22Rv1 (cell line): ENCODE data around the gene PRSS2.

Source experiments
- ZFX ChIP-seq: fragments of 450-650 bp; IDR thresholded peaks from 2 replicates; pipeline ENCODE4 v1.6.1; 2017; ENCODE audit warnings: antibody characterized with exemption, borderline replicate concordance
- TF ChIP-seq, protein P1 (sequence below): fragments of 450-650 bp; IDR thresholded peaks from 2 replicates; pipeline ENCODE4 v1.5.1; 2017; ENCODE audit warnings: mild to moderate bottlenecking

DNA sequence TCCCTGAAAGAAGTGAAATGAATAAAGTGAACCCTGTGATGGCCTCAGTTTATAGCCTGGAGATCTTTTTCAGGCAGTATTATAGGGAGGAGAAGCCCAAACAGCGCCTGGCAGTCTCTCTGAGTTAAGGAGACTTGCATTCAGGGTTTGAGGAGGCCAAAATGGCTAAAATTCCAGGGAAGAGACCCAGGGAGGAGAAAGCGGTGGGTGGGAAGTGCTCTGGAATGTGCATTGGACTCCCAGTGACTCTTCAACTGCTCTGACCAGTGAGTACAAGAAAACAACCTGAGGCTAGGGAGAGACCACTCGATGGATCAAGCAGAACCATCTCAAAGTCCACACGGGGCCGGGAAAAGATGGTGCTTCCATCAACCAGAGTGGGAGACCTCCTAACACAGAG is 48.8 kb downstream of the PRSS2 start:
- TF ChIP-seq, protein P1, sequence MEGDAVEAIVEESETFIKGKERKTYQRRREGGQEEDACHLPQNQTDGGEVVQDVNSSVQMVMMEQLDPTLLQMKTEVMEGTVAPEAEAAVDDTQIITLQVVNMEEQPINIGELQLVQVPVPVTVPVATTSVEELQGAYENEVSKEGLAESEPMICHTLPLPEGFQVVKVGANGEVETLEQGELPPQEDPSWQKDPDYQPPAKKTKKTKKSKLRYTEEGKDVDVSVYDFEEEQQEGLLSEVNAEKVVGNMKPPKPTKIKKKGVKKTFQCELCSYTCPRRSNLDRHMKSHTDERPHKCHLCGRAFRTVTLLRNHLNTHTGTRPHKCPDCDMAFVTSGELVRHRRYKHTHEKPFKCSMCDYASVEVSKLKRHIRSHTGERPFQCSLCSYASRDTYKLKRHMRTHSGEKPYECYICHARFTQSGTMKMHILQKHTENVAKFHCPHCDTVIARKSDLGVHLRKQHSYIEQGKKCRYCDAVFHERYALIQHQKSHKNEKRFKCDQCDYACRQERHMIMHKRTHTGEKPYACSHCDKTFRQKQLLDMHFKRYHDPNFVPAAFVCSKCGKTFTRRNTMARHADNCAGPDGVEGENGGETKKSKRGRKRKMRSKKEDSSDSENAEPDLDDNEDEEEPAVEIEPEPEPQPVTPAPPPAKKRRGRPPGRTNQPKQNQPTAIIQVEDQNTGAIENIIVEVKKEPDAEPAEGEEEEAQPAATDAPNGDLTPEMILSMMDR: no peak
- TF ChIP-seq ZFX: no peak
